ENCODE data around the gene MRPS18C. TPM values are rescaled to one million over a fixed set of nuclear protein-coding genes. Genes with fewer than 3 reads are reported as not detected.
"Not testable (repeated sequence)": the region's sequence is repeated elsewhere in the genome, so short reads cannot be mapped to it uniquely, and the experiment has no call there.

MRPS18C gene
- total RNA-seq, 4 donors from 2014 or later, result 14.9 to 48.5 (median 20.3) TPM

DNA sequence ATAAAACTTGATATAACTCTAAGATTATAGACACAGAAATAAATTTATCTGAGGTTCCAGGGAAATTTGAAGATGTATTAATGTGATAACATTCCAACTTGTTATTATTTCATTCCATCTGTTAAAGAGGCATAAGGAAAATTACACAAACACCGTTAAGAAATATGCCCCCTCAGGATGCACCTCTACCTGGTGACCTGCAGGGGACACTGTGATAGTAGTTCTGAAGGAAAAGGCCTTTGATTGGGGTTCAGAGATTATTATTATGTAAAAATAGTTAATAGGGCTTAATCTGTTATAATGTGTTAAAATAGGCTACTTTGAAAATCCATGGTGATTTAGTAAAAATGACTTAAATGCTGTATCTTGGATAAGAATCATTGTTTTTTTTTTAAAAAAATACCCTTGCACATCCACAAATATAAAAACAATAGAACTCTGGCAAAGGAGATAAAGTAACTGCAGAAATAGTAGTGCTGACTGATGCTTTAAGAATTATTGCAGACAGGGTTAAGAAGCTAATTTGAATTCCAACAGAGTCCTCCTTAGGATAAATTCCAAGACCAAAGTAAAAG is 35.1 kb downstream of the MRPS18C start:
- no peak overlapping the region for H3K27ac ChIP-seq
- no peaks in the 10 kb centered on the region for H3K27me3 ChIP-seq
- no peak for ATAC-seq
- H3K9me3 ChIP-seq, result no peaks in the 10 kb centered on the region
- TF ChIP-seq POLR2A (IDR thresholded peaks at IDR 0.05) (no peak), EP300 (IDR thresholded peaks at IDR 0.05) (no peak), POLR2AphosphoS5 (IDR thresholded peaks at IDR 0.05) (no peak)
- TF ChIP-seq, protein P1, sequence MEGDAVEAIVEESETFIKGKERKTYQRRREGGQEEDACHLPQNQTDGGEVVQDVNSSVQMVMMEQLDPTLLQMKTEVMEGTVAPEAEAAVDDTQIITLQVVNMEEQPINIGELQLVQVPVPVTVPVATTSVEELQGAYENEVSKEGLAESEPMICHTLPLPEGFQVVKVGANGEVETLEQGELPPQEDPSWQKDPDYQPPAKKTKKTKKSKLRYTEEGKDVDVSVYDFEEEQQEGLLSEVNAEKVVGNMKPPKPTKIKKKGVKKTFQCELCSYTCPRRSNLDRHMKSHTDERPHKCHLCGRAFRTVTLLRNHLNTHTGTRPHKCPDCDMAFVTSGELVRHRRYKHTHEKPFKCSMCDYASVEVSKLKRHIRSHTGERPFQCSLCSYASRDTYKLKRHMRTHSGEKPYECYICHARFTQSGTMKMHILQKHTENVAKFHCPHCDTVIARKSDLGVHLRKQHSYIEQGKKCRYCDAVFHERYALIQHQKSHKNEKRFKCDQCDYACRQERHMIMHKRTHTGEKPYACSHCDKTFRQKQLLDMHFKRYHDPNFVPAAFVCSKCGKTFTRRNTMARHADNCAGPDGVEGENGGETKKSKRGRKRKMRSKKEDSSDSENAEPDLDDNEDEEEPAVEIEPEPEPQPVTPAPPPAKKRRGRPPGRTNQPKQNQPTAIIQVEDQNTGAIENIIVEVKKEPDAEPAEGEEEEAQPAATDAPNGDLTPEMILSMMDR (IDR thresholded peaks at IDR 0.05), result peak; percentile 34 to 59 (median 50)
- no peak overlapping the region for H3K4me3 ChIP-seq
- H3K4me1 ChIP-seq, result peaks cover 0 to 2% (median 0%) of the 10 kb centered on the region in 3 donors
- WGBS, 2 donors (ENCODE audit: low coverage in 1 of 2), result 5 to 6% methylated on average over 1 of the region's 1 CpG
- H3K36me3 ChIP-seq, result no peaks in the 10 kb centered on the region

DNA sequence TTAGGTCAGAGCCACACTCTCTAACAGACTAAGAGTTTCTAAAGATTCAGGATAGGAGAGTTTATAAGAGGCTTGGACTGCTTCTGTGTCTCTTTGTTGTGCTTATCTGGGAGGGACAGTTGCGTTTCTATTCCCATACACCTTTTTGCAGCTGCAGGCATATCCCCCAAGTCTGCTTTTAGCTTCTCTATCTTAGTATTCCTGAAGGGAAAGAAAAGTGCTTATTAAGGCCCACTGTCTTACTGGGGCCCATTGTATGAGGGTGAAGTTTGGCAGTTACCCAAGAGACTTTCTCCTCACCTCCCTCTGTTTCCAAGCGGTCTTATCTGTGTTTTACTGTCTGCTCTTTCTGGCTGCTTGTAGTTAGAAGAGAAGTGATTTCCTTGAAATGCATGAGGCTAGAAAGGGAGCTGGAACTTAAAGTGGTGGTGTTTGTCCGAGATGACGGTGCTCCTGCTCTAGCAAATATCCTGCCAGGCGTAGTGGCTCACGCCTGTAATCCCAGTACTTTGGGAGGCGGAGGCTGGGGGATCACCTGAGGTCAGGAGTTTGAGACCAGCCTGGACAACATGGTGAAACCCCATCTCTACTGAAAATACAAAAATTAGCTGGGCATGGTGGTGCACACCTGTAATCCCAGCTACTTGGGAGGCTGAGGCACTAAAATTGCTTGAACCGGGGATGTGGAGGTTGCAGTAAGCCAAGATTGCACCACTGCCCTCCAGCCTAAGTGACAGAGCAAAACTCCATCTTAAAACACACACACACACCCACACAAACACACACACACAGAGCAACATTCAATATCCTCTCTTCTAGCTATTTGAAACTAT is 40.4 kb downstream of the MRPS18C start:
- WGBS, 2 donors (ENCODE audit: low coverage in 1 of 2), result 77 to 100% methylated on average over 1 to 5 of the region's 8 CpGs
- not testable (repeated sequence) for H3K4me1 ChIP-seq, H3K27ac ChIP-seq, H3K36me3 ChIP-seq, H3K4me3 ChIP-seq, ATAC-seq, H3K27me3 ChIP-seq, H3K9me3 ChIP-seq

DNA sequence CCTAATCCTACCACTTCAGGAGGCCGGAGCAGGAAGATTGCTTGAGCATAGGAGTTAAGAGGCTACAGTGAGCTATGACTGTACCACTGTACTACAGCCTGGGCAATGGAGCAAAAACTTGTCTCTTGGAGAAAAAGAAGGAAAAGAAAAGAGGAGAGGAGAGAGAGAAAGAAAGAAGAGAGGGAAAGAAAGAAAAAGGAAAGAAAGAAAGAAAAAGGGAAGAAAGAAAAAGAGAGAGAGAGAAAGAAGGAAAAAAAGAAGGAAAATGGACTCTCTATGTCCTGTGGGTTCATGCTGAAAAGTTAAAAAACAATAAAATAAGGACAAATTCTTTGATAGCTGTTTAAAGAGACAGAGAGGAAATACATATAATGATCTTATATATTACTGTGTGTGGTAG is 42.3 kb downstream of the MRPS18C start:
- Histone ChIP-seq H3K9me3 (no peaks in the 10 kb centered on the region), H3K27me3 (no peaks in the 10 kb centered on the region), H3K36me3 (no peaks in the 10 kb centered on the region), H3K27ac (no peak overlapping the region), H3K4me3 (no peak overlapping the region), H3K4me1 (no peaks in the 10 kb centered on the region)
- ATAC-seq, result no peak
- 83 to 86% methylated on average over 1 of the region's 1 CpG for WGBS, 2 donors (ENCODE audit: low coverage in 1 of 2)
- no peak for TF ChIP-seq POLR2AphosphoS5 (IDR thresholded peaks at IDR 0.05)
- no peak for TF ChIP-seq POLR2A (IDR thresholded peaks at IDR 0.05)
- TF ChIP-seq, protein P1 (IDR thresholded peaks at IDR 0.05), result no peak
- TF ChIP-seq EP300 (IDR thresholded peaks at IDR 0.05), result no peak

DNA sequence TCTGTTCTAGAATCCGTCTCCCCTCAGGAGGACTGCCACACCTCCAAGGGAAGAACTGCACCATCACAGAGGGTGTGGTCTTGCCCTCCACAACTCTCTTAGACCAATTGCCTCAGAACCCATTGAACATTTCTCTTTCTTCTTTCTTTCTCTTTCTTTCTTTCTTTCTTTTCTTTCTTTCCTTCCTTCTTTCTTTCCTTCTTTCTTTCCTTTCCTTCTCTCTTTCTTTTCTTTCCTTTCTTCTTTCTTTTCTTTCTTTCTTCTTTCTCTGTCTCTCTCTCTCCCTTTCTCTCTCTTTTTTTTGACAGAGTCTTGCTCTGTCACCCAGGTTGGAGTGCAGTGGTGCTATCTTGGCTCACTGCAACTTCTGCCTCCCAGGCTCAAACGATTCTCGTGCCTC is 45.8 kb downstream of the MRPS18C start:
- H3K27ac ChIP-seq, H3K4me1 ChIP-seq, H3K27me3 ChIP-seq, ATAC-seq, H3K4me3 ChIP-seq, H3K9me3 ChIP-seq, H3K36me3 ChIP-seq: not testable (repeated sequence)
- WGBS, 2 donors (ENCODE audit: low coverage in 1 of 2), result 75 to 87% methylated on average over 2 to 3 of the region's 3 CpGs

DNA sequence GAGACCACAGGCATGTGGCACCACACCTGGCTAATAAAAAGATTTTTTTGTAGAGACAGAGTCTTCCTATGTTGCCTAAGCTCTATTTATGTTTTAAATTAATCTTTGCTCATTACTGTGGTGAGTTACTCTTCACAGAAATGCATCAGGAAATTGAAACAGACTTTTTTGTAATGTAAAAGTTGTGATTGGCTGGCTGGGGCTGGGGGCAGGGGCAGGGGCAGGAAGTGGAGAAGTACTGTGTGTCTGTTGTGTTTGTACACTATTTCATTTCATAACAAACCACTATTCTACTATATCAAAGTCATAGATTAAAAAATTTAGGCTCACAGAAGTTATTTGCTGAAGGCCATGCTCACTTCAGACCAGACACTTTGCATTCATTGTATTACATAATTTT is 48.1 kb downstream of the MRPS18C start:
- Histone ChIP-seq H3K36me3 (no peaks in the 10 kb centered on the region), H3K4me1 (no peaks in the 10 kb centered on the region), H3K9me3 (no peaks in the 10 kb centered on the region), H3K27me3 (no peaks in the 10 kb centered on the region), H3K27ac (no peak overlapping the region), H3K4me3 (no peak overlapping the region)
- no peak for TF ChIP-seq EP300 (IDR thresholded peaks at IDR 0.05)
- no peak for TF ChIP-seq POLR2A (IDR thresholded peaks at IDR 0.05)
- TF ChIP-seq, protein P1 (IDR thresholded peaks at IDR 0.05), result no peak
- TF ChIP-seq POLR2AphosphoS5 (IDR thresholded peaks at IDR 0.05), result no peak
- ATAC-seq, result no peak

DNA sequence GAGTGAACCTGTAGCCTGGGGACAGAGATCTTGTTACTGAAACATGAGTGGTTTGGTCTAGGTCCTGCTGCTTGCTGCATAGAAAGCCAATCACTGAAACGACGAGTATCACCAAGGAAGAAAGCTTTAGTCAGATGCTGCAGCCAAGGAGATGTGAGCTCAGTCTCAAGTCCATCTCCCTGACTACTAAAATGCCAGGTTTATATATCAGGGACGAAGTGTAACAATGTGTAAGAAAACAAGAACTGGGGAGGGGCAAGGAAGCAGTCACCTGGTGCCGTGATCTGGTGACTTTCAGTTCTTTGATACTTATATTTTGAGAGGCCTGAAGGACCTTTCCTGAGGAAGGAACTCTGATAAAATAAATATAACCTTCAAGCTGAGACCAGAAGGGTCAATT is 48.6 kb downstream of the MRPS18C start:
- Histone ChIP-seq H3K27ac (no peak overlapping the region), H3K9me3 (no peaks in the 10 kb centered on the region), H3K27me3 (no peaks in the 10 kb centered on the region), H3K4me3 (no peak overlapping the region), H3K4me1 (no peaks in the 10 kb centered on the region), H3K36me3 (no peaks in the 10 kb centered on the region)
- 56 to 100% methylated on average over 2 to 4 of the region's 4 CpGs for WGBS, 2 donors (ENCODE audit: low coverage in 1 of 2)
- no peak for ATAC-seq
- TF ChIP-seq POLR2A (IDR thresholded peaks at IDR 0.05) (no peak), EP300 (IDR thresholded peaks at IDR 0.05) (no peak)
- TF ChIP-seq, protein P1 (IDR thresholded peaks at IDR 0.05), result no peak
